Fibroblast of lung (primary cell): ENCODE results near the gene MFSD11. TPM values are rescaled to one million over a fixed set of nuclear protein-coding genes. Genes with fewer than 3 reads are reported as not detected.
A peak's percentile ranks its signal among the peaks of the same experiment; 100 is the strongest.

Source experiments
- DNase-seq, 2 donors: peaks; one replicate each; pipeline versions ENCODE4 v3.0.0 to v3.0.0-alpha.2; 2010; ENCODE audit warnings: low read depth in 2 of 2
- H2AFZ ChIP-seq: 2 replicates; pipeline ENCODE4 v1.5.1; 2012; ENCODE audit warnings: low read length, control low read depth, inconsistent platforms
- H3K27ac ChIP-seq: 2 replicates; pipeline ENCODE4 v1.5.1; 2011; ENCODE audit warnings: low read length, control low read depth; ENCODE audit not compliant: insufficient read depth
- H3K27me3 ChIP-seq: 2 replicates; pipeline ENCODE4 v1.5.1; 2011; ENCODE audit warnings: mild to moderate bottlenecking, low read length; ENCODE audit not compliant: control insufficient read depth, insufficient read depth
- H3K36me3 ChIP-seq: 2 replicates; pipeline ENCODE4 v1.5.1; 2011; ENCODE audit warnings: low read length; ENCODE audit not compliant: control insufficient read depth, insufficient read depth
- H3K4me1 ChIP-seq: 2 replicates; pipeline ENCODE4 v1.5.1; 2011; ENCODE audit warnings: low read length; ENCODE audit not compliant: control insufficient read depth, insufficient read depth; ENCODE audit errors: extremely low read depth
- H3K4me2 ChIP-seq: 2 replicates; pipeline ENCODE4 v1.5.1; 2011; ENCODE audit warnings: low read length, control low read depth; ENCODE audit not compliant: insufficient read depth; ENCODE audit errors: extremely low read depth
- H3K4me3 ChIP-seq, 4 experiments: fragments of 200-600 bp in 1 of 4; sonication (generic) in 1 of 4; replicated peaks in 1 of 4; 2 replicates each; pipeline ENCODE4 v1.5.1; 2011 to 2016; ENCODE audit warnings: low read length in 4 of 4, low read depth in 3 of 4, mild to moderate bottlenecking in 3 of 4, control low read depth in 2 of 4, inconsistent platforms in 1 of 4, mixed read lengths in 1 of 4; ENCODE audit not compliant: insufficient read depth in 1 of 4; ENCODE audit errors: control extremely low read depth in 1 of 4
- H3K79me2 ChIP-seq: 2 replicates; pipeline ENCODE4 v1.5.1; 2012; ENCODE audit warnings: mild to moderate bottlenecking, low read length, inconsistent platforms; ENCODE audit not compliant: control insufficient read depth, insufficient read depth
- H3K9ac ChIP-seq: 2 replicates; pipeline ENCODE4 v1.5.1; 2011; ENCODE audit warnings: mild to moderate bottlenecking, low read length, control low read depth; ENCODE audit not compliant: insufficient read depth
- H3K9me3 ChIP-seq: 2 replicates; pipeline ENCODE4 v1.5.1; 2012; ENCODE audit warnings: low read depth, low read length; ENCODE audit not compliant: control insufficient read depth, insufficient read depth
- H4K20me1 ChIP-seq: 2 replicates; pipeline ENCODE4 v1.5.1; 2011; ENCODE audit warnings: low read length; ENCODE audit not compliant: control insufficient read depth, insufficient read depth; ENCODE audit errors: extremely low read depth
- EZH2 ChIP-seq: IDR thresholded peaks from 2 replicates; pipeline ENCODE4 v1.5.1; 2012; ENCODE audit warnings: low read length, control low read depth, mild to moderate bottlenecking; ENCODE audit errors: missing control alignments
- polyA plus RNA-seq, 2 donors: library from polyadenylated mRNA; depleted of rRNA in 1 of 2; stranded (reverse) in 1 of 2; unstranded in 1 of 2; fragments of >200 nt; gene quantifications; 2 replicates each; pipeline ENCODE4 v1.2.1, GENCODE V29; 2011 to 2012; ENCODE audit warnings: missing spikeins in 1 of 2
- total RNA-seq: library from RNA; depleted of rRNA; stranded (reverse); fragments of >200 nt; gene quantifications from 2 replicates; pipeline ENCODE4 v1.2.1, GENCODE V29; 2014
- TF ChIP-seq, protein P1 (sequence below), 2 donors: IDR thresholded peaks in 1 of 2; conservative IDR thresholded peaks in 1 of 2; 1 replicate in 1 of 2; 2 replicates in 1 of 2; pipeline ENCODE4 v1.5.1; 2011 to 2012; ENCODE audit warnings: low read length in 2 of 2, control low read depth in 1 of 2, inconsistent platforms in 1 of 2, low read depth in 1 of 2, mild to moderate bottlenecking in 1 of 2

MFSD11 gene
- total and polyA plus RNA-seq, 2 donors (not counting 1 experiment from before 2014, with no cell fraction given), result 22.4 to 31.4 TPM

DNA sequence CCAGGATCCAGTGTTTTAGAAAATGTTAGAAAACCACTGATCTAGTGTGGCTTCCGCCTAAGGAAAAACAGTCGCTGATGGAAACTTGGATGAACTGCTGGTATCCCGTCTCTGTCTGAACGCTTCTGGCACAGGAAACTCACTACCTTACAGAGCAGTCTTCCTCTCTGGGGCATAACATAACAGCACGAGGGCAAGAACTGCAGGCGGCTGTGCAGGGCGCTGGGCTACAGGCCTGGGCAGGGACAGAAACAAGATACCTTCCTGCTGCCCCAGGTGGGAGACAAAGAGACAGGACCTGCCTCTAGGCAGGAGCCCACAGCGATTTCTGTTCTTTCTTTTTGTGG is 37.7 kb upstream of the MFSD11 start:
- H2AFZ ChIP-seq, result no peak overlapping the region

DNA sequence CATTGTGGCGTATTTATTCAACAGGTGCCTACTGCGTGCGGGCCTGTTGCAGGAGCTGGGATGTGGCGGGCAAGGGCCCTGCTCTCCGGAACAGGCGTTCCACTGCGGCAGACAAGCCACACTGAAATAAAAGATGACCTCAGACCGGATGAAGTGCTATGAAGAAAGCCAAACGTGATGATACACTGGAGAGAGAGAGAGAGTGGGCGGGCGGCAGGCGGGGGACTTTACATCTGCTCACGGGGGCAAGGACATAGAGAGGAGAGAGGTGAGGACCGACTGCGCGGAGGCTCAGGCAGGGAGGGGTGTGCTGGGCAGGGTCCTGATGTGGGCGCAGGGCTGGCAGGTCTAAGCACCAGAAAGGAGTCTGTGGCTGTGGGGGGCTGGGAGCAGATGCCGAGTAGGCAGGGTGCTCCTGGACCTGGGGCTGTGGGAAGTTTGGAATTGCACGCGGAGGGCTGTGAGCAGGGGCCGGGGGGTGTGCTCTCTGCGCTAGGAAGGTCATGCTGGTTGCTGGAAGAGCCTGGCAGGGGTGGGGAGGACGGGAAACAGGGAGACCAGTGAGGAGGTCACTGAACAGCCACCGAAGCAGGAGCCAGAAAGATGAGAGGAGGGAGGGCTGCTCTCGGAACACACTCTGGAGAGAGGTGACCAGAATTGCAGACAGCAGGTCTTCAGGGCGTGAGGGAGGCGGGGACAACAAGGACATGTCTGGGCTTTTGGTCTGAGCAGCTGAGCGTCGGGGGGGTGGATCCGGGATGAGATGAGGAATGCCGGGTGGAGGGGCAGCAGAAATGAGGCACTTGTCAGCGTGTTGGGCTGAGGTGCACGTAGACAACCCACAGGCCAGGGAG is 37.1 kb upstream of the MFSD11 start:
- Histone ChIP-seq H3K4me1 (peaks cover 29% of the 10 kb centered on the region), H3K27ac (peak overlapping the region; percentile 83), H3K9ac (peak overlapping the region; percentile 61), H3K27me3 (no peaks in the 10 kb centered on the region), H3K9me3 (no peaks in the 10 kb centered on the region), H2AFZ (no peak overlapping the region), H3K4me3 (peak overlapping the region in 3 of 4 experiments; percentile 28 to 41 (median 40)), H3K36me3 (no peaks in the 10 kb centered on the region), H3K4me2 (peak overlapping the region; percentile 94), H3K79me2 (peaks cover 84% of the 10 kb centered on the region), H4K20me1 (no peaks in the 10 kb centered on the region)
- TF ChIP-seq, protein P1, sequence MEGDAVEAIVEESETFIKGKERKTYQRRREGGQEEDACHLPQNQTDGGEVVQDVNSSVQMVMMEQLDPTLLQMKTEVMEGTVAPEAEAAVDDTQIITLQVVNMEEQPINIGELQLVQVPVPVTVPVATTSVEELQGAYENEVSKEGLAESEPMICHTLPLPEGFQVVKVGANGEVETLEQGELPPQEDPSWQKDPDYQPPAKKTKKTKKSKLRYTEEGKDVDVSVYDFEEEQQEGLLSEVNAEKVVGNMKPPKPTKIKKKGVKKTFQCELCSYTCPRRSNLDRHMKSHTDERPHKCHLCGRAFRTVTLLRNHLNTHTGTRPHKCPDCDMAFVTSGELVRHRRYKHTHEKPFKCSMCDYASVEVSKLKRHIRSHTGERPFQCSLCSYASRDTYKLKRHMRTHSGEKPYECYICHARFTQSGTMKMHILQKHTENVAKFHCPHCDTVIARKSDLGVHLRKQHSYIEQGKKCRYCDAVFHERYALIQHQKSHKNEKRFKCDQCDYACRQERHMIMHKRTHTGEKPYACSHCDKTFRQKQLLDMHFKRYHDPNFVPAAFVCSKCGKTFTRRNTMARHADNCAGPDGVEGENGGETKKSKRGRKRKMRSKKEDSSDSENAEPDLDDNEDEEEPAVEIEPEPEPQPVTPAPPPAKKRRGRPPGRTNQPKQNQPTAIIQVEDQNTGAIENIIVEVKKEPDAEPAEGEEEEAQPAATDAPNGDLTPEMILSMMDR (conservative IDR thresholded peaks at IDR 0.05 in 1 of 2, IDR thresholded peaks at IDR 0.05 in 1 of 2; ENCODE audit: low read depth in 1 of 2, low read length in 2 of 2), result no peak
- TF ChIP-seq EZH2, result no peak
- peak; percentile 77 to 94 for DNase-seq

More for the DNA sequence above, 37.7 kb upstream of the MFSD11 start:
- Histone ChIP-seq H3K9ac (peak overlapping the region; percentile 36), H4K20me1 (no peaks in the 10 kb centered on the region), H3K79me2 (peaks cover 82% of the 10 kb centered on the region), H3K27me3 (no peaks in the 10 kb centered on the region), H3K4me3 (peak overlapping the region in 2 of 4 experiments; percentile 40 to 41), H3K4me2 (peak overlapping the region; percentile 94), H3K9me3 (no peaks in the 10 kb centered on the region), H3K27ac (peak overlapping the region; percentile 83), H3K36me3 (no peaks in the 10 kb centered on the region), H3K4me1 (peaks cover 29% of the 10 kb centered on the region)
- TF ChIP-seq, protein P1 (conservative IDR thresholded peaks at IDR 0.05 in 1 of 2, IDR thresholded peaks at IDR 0.05 in 1 of 2; ENCODE audit: low read depth in 1 of 2, low read length in 2 of 2), result no peak
- TF ChIP-seq EZH2, result no peak
- no peak for DNase-seq

DNA sequence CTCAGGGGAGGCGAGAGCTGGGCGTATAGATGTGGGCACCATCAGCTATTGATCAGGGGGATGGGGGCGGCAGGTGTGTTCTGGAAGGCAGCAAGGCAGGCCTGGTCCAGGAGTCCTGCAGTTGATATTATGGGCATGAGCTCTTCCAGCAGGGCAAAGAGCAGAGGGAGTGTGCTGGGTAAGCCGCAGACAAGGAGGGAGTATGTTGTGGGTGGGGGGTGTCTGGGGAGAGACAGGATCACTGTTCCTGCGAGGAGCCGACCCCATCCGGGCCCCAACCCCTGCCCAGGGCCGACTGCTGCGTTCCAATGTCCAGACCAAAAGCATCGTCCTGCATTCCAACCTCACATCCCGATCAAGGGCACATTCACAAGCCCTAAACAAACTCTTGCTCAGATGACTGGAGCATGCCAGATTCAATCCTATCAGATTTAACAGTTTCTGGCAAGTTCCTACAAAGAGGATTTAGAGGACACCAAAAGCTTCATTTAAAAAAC is 36.4 kb upstream of the MFSD11 start:
- no peaks in the 10 kb centered on the region for H3K27me3 ChIP-seq
- H3K4me1 ChIP-seq, result peaks cover 29% of the 10 kb centered on the region
- H2AFZ ChIP-seq, result no peak overlapping the region
- peak overlapping the region; percentile 61 for H3K9ac ChIP-seq
- H3K36me3 ChIP-seq, result no peaks in the 10 kb centered on the region
- H4K20me1 ChIP-seq, result no peaks in the 10 kb centered on the region
- H3K27ac ChIP-seq, result peak overlapping the region; percentile 83
- no peaks in the 10 kb centered on the region for H3K9me3 ChIP-seq
- TF ChIP-seq, protein P1 (conservative IDR thresholded peaks at IDR 0.05 in 1 of 2, IDR thresholded peaks at IDR 0.05 in 1 of 2; ENCODE audit: low read depth in 1 of 2, low read length in 2 of 2), result no peak
- no peak for TF ChIP-seq EZH2
- H3K79me2 ChIP-seq, result peaks cover 84% of the 10 kb centered on the region
- peak overlapping the region; percentile 94 for H3K4me2 ChIP-seq
- no peak for DNase-seq
- H3K4me3 ChIP-seq, result no peak overlapping the region
